ENCODE data around the gene GPR61.

GPR61 gene

GRCh38 chr1:109538827-109539555 lies 681 bp upstream of the GPR61 start:
- TF ChIP-seq GABPA (IDR thresholded peaks at IDR 0.05; ENCODE audit: low read depth) (no peak), CTCF (IDR thresholded peaks at IDR 0.05; ENCODE audit: insufficient read depth, low read length) (no peak), POLR2AphosphoS5 (IDR thresholded peaks at IDR 0.05; ENCODE audit: low read depth) (no peak), SPI1 (IDR thresholded peaks at IDR 0.05; ENCODE audit: borderline replicate concordance, low read depth) (no peak), REST (IDR thresholded peaks at IDR 0.05; ENCODE audit: insufficient replicate concordance, low read depth) (no peak)
- Histone ChIP-seq H3K4me3 (replicated peaks; ENCODE audit: insufficient read depth, low read length) (no peak overlapping the region), H3K27me3 (ENCODE audit: insufficient read depth, poor library complexity, severe bottlenecking) (no peaks in the 10 kb centered on the region), H3K27ac (replicated peaks) (no peak overlapping the region)
- no peak for DNase-seq (ENCODE audit: low read depth in 1 of 2, low spot score in 1 of 2)

- H3K4me3 ChIP-seq (replicated peaks; ENCODE audit: insufficient read depth, low read length), result no peak overlapping the region
- TF ChIP-seq GABPA (IDR thresholded peaks at IDR 0.05; ENCODE audit: low read depth) (no peak), REST (IDR thresholded peaks at IDR 0.05; ENCODE audit: insufficient replicate concordance, low read depth) (no peak), POLR2AphosphoS5 (IDR thresholded peaks at IDR 0.05; ENCODE audit: low read depth) (no peak), SPI1 (IDR thresholded peaks at IDR 0.05; ENCODE audit: borderline replicate concordance, low read depth) (no peak), CTCF (IDR thresholded peaks at IDR 0.05; ENCODE audit: insufficient read depth, low read length) (no peak)
- DNase-seq (ENCODE audit: low read depth in 1 of 2, low spot score in 1 of 2), result no peak
- no peaks in the 10 kb centered on the region for H3K27me3 ChIP-seq (ENCODE audit: insufficient read depth, poor library complexity, severe bottlenecking)
- H3K27ac ChIP-seq (replicated peaks), result no peak overlapping the region
Observed at GRCh38 chr1:109541102-109541501, 1.4 kb downstream of the GPR61 start.

- Histone ChIP-seq H3K27me3 (ENCODE audit: insufficient read depth, poor library complexity, severe bottlenecking) (no peaks in the 10 kb centered on the region), H3K27ac (replicated peaks) (no peak overlapping the region), H3K4me3 (replicated peaks; ENCODE audit: insufficient read depth, low read length) (no peak overlapping the region)
- TF ChIP-seq CTCF (IDR thresholded peaks at IDR 0.05; ENCODE audit: insufficient read depth, low read length), result no peak
- DNase-seq (ENCODE audit: low read depth in 1 of 2, low spot score in 1 of 2), result no peak
Observed at GRCh38 chr1:109542657-109543056, 3.0 kb downstream of the GPR61 start.

Measured in HL-60 (cell line).